WI38 (cell line): ENCODE measurements around the gene HIBADH.
"Not testable (repeated sequence)": the region's sequence is repeated elsewhere in the genome, so short reads cannot be mapped to it uniquely, and the experiment has no call there.

Experiments used
- H3K4me3 ChIP-seq: 2 replicates; pipeline ENCODE4 v1.5.1; 2011; ENCODE audit warnings: low read depth, mild to moderate bottlenecking, control low read depth, low read length
- TF ChIP-seq, protein P1 (sequence below): IDR thresholded peaks from 2 replicates; pipeline ENCODE4 v1.5.1; 2012; ENCODE audit warnings: low read depth, mild to moderate bottlenecking, control low read depth, low read length

HIBADH gene

DNA sequence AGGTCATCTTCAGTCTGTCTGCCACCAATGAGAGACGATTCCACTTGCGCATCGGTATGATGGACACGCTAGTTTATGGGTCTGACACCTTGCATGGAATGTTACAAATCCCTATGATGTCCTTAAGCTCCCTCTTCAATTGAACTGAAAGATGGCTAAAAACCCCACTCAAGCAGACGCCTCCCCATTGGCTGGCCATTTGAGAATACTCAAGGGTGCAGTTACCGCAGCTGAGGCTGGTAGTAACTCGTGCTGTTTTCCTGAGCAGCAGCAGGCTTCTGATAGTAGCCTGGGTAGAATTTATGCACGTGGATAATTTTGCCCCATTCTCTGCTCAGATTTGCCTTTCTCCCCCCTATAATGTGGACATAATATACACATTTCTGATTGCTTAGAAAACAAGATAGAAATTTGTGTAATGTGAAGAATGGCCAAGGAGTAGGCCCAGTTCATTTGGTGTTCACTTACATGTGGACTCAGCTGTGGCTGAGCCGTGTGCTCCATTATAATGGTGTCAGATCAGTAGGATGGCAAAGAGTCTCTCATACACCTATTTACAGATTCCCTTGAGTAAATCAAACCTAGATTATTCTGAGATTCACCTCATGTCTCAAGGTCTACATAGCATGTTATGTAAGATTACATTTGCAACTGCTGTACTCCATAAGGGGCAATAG, 142.8 kb downstream of the HIBADH start:
- H3K4me3 ChIP-seq: no peak overlapping the region
- TF ChIP-seq, protein P1, sequence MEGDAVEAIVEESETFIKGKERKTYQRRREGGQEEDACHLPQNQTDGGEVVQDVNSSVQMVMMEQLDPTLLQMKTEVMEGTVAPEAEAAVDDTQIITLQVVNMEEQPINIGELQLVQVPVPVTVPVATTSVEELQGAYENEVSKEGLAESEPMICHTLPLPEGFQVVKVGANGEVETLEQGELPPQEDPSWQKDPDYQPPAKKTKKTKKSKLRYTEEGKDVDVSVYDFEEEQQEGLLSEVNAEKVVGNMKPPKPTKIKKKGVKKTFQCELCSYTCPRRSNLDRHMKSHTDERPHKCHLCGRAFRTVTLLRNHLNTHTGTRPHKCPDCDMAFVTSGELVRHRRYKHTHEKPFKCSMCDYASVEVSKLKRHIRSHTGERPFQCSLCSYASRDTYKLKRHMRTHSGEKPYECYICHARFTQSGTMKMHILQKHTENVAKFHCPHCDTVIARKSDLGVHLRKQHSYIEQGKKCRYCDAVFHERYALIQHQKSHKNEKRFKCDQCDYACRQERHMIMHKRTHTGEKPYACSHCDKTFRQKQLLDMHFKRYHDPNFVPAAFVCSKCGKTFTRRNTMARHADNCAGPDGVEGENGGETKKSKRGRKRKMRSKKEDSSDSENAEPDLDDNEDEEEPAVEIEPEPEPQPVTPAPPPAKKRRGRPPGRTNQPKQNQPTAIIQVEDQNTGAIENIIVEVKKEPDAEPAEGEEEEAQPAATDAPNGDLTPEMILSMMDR: no peak

DNA sequence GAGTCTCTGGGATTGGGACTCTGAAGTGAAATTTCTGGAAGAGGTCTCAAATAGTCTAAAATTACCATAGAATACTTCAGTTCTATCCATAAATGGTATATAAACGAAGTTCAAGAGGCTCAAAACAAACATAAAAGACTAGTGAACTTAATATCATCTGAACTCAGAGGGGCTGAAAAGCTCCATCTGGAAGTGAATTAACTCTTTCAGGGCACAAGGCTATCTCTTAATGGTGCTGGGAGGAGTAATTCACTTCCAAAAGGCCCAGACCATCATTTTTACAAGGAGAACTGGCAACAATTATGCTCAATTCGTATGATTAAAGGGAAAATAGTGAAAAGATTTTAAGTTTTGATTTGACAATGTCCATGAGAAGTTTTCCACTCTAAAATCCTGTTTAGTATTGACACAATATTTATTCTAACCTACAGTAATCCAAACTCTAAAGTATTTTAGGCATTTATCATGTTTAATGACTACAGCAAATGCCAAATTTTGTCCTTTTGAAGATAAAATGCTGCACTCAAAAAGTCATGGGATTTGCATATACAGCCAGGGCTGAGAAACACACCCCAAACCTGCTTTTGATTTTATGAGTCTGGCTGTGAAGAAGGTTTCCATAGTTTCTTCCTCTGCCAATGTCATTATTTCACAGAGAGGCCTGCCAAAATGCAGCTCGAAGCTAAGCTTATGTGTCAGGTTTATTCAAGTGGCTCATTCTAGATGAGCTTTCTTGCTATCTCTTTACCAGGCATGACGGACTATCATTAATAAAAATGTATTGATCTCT, 143.9 kb downstream of the HIBADH start:
- no peak overlapping the region for H3K4me3 ChIP-seq
- TF ChIP-seq, protein P1: no peak

DNA sequence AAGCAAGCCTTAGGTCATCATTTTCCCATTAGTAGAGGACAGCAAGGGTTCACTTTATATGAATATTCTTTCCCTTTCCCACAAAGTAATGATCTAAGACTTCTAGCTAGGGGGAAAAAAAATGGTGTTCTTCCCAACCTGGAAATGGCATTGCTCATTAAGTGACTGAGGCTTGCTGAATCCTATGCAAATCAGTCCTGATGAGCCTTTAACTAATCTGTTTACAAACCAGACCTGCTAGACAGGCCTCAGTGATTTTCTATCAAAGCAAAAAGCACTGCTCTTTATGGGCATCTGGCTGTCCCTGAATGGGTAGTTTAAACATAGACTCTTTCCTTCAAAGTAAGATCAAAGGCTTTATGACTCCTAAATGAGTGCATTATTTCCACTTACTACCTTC, 146.3 kb downstream of the HIBADH start:
- H3K4me3 ChIP-seq: no peak overlapping the region
- TF ChIP-seq, protein P1: no peak

DNA sequence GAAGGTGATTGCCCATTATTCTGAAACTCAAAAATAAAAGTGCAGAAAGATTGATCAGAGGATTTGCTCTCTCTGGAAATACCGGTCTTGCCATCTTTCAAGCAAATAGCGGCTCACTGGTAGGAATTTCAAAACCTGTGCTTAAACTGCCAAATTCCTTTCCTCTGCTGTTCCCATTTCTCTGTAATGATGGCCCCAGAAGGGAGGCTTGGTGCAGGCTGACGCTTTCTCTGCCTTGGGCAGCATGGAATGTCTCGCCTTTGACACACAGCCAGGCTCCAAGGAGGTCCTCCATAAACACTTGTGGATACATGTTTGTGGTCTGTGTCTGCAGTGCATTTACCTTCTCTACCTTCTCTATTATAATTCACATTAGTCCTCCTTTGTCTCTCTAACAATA, 146.8 kb downstream of the HIBADH start:
- TF ChIP-seq, protein P1: no peak
- no peak overlapping the region for H3K4me3 ChIP-seq

DNA sequence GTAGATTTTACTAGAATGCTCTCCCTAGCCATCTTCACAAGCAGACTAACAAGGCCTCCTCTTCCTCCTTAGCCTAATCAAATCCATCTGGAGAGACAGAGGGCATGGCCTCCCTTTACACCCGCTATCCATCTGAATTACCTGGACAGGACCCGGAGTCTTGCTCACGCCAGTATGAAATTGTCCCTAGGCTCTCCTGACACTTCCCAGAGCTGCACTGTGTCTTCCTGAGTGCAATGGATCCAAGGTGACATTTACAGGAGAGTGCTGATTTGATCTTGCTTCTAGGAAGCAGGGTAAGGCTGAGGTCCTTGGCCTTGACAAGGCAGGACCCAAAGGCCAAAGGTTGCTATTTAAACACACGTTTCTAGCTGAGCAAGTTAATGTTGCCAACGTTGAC, 147.8 kb downstream of the HIBADH start:
- H3K4me3 ChIP-seq: no peak overlapping the region
- TF ChIP-seq, protein P1: no peak

DNA sequence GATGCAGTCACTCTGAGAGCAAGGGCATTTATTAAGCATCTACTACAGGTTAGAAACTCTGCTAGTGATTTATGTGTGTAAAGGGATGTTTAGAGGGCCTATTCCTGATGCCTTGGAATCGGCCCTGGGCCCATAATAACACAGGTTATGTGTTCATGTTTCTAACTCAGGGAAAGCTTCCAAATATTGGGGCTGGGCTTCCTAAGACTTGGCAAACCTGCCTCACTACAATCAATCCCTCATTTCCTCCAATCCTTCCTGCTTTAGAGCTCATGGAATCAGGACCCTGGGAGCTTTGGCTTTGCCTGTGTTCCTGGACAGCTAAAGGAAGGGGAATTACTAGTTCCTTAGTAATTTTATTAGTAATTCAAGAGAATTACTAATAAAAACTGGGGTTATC, 148.8 kb downstream of the HIBADH start:
- TF ChIP-seq, protein P1: no peak
- H3K4me3 ChIP-seq: no peak overlapping the region

DNA sequence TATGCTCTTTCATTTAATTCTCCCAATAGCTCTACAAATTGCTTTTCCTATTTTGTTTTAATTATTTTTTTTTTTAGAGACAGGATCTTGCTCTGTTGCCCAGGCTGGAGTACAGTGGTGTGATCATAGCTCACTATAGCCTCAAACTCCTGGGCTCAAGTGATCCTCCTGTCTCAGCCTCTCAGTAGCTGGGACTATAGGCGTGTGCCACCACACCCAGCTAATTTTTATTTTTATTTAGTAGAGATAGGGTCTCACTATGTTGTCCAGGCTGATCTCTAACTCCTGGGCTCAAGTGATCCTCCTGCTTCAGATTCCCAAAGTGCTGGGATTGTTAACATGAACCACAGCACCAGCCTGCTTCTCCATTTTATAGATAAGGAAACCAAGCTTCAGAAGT, 151.3 kb downstream of the HIBADH start:
- H3K4me3 ChIP-seq: not testable (repeated sequence)
